GM21447 (cell line): ENCODE measurements around the gene SNAPC3.
"Not testable (repeated sequence)": the region's sequence is repeated elsewhere in the genome, so short reads cannot be mapped to it uniquely, and the experiment has no call there.

Experiments used
- ATAC-seq: cut with Tn5 transposase; IDR thresholded peaks from one replicate; pipeline ENCODE4 v1.9.1; 2021; ENCODE audit not compliant: unreplicated experiment

Gene SNAPC3

GRCh38 chr9:15421990-15422371, 695 bp upstream of the SNAPC3 start:
- no peak for ATAC-seq

- no peak for ATAC-seq
These were observed 732 bp downstream of the SNAPC3 start for GRCh38 chr9:15423231-15423985.

- peak; percentile 47 for ATAC-seq
These were observed 3.3 kb downstream of the SNAPC3 start for GRCh38 chr9:15426019-15426418.

GRCh38 chr9:15427702-15428101, 5.0 kb downstream of the SNAPC3 start:
- ATAC-seq: not testable (repeated sequence)

GRCh38 chr9:15430920-15431844, 8.5 kb downstream of the SNAPC3 start:
- no peak for ATAC-seq

GRCh38 chr9:15433191-15433590, 10.5 kb downstream of the SNAPC3 start:
- ATAC-seq: no peak

GRCh38 chr9:15433661-15434060, 11.0 kb downstream of the SNAPC3 start:
- ATAC-seq: no peak

- ATAC-seq: no peak
These were observed 16.2 kb downstream of the SNAPC3 start for GRCh38 chr9:15438891-15439290.

- ATAC-seq: not testable (repeated sequence)
These were observed 19.2 kb downstream of the SNAPC3 start for GRCh38 chr9:15441841-15442240.

GRCh38 chr9:15442264-15442663, 19.6 kb downstream of the SNAPC3 start:
- not testable (repeated sequence) for ATAC-seq

- ATAC-seq: no peak
These were observed 21.5 kb downstream of the SNAPC3 start for GRCh38 chr9:15444141-15444540.

- no peak for ATAC-seq
These were observed 31.3 kb downstream of the SNAPC3 start for GRCh38 chr9:15453956-15454355.

- no peak for ATAC-seq
These were observed 38.4 kb downstream of the SNAPC3 start for GRCh38 chr9:15461056-15461455.

GRCh38 chr9:15461601-15462000, 38.9 kb downstream of the SNAPC3 start:
- ATAC-seq: no peak

GRCh38 chr9:15468145-15468544, 45.5 kb downstream of the SNAPC3 start:
- no peak for ATAC-seq

GRCh38 chr9:15469406-15469805, 46.7 kb downstream of the SNAPC3 start:
- ATAC-seq: no peak

- no peak for ATAC-seq
These were observed 47.2 kb downstream of the SNAPC3 start for GRCh38 chr9:15469862-15470261.

GRCh38 chr9:15475923-15476536, 53.4 kb downstream of the SNAPC3 start:
- no peak for ATAC-seq

GRCh38 chr9:15480028-15480427, 57.4 kb downstream of the SNAPC3 start:
- ATAC-seq: no peak

GRCh38 chr9:15482146-15482545, 59.5 kb downstream of the SNAPC3 start:
- ATAC-seq: no peak

GRCh38 chr9:15484802-15485201, 62.1 kb downstream of the SNAPC3 start:
- ATAC-seq: peak; percentile 46
